Measurements from ENCODE around the gene RAPGEF4.
"Not testable (repeated sequence)": the region's sequence is repeated elsewhere in the genome, so short reads cannot be mapped to it uniquely, and the experiment has no call there.

RAPGEF4 gene

GRCh38 chr2:173002751-173003541 is 267.3 kb downstream of the RAPGEF4 start:
- DNase-seq = no peak

GRCh38 chr2:173008786-173009185 is 273.1 kb downstream of the RAPGEF4 start:
- DNase-seq = no peak

GRCh38 chr2:173010233-173010632 is 274.6 kb downstream of the RAPGEF4 start:
- no peak for DNase-seq

GRCh38 chr2:173016451-173016850 is 280.8 kb downstream of the RAPGEF4 start:
- DNase-seq = no peak

GRCh38 chr2:173017646-173018420 is 282.2 kb downstream of the RAPGEF4 start:
- DNase-seq = no peak

GRCh38 chr2:173019755-173020154 is 284.1 kb downstream of the RAPGEF4 start:
- DNase-seq = no peak

- DNase-seq = no peak
Measured at GRCh38 chr2:173021939-173022371, 286.3 kb downstream of the RAPGEF4 start.

GRCh38 chr2:173023718-173024117 is 288.1 kb downstream of the RAPGEF4 start:
- DNase-seq = no peak

- no peak for DNase-seq
Measured at GRCh38 chr2:173026479-173026878, 290.8 kb downstream of the RAPGEF4 start.

GRCh38 chr2:173027181-173028128 is 291.8 kb downstream of the RAPGEF4 start:
- DNase-seq = peak; percentile 89

- DNase-seq = no peak
Measured at GRCh38 chr2:173028141-173028540, 292.5 kb downstream of the RAPGEF4 start.

GRCh38 chr2:173028671-173029070 is 293.0 kb downstream of the RAPGEF4 start:
- DNase-seq = no peak

GRCh38 chr2:173030561-173031490 is 295.2 kb downstream of the RAPGEF4 start:
- no peak for DNase-seq

GRCh38 chr2:173032032-173032431 is 296.4 kb downstream of the RAPGEF4 start:
- no peak for DNase-seq

- DNase-seq = no peak
Measured at GRCh38 chr2:173033084-173033483, 297.4 kb downstream of the RAPGEF4 start.

GRCh38 chr2:173034143-173034542 is 298.5 kb downstream of the RAPGEF4 start:
- DNase-seq = no peak

GRCh38 chr2:173037245-173038120 is 301.8 kb downstream of the RAPGEF4 start:
- peak; percentile 22 for DNase-seq

- DNase-seq = not testable (repeated sequence)
Measured at GRCh38 chr2:173038257-173038656, 302.6 kb downstream of the RAPGEF4 start.

- DNase-seq = no peak
Measured at GRCh38 chr2:173040729-173041128, 305.1 kb downstream of the RAPGEF4 start.

GRCh38 chr2:173043476-173043875 is 307.8 kb downstream of the RAPGEF4 start:
- peak; percentile 36 for DNase-seq
